ENCODE data around the gene MC2R.

The MC2R gene

DNA sequence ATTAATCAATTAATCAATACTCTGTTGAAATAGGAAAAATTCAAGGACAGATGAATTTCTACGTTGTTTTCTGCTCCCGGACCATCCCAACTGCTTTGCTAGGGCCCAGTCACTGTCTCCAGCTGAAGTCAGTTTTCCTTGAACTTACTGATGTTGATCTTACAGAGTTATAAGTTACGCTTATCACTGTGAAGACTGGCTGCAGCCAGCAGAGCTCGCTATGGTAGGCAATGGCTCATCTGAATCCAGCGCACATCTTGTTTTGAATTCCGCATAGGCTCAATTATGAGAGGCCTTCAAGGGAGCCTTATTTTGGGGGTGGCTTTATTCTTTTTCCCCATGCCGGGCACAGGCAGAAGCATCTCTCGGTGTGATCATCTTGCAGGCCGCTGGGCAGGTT is 2.7 kb downstream of the MC2R start:
- DNase-seq (ENCODE audit: low read depth in 1 of 2, low spot score in 1 of 2), result no peak
- Histone ChIP-seq H3K27me3 (ENCODE audit: insufficient read depth, poor library complexity, severe bottlenecking) (peaks cover 7% of the 10 kb centered on the region), H3K4me3 (replicated peaks; ENCODE audit: insufficient read depth, low read length) (no peak overlapping the region), H3K27ac (replicated peaks) (no peak overlapping the region)
- TF ChIP-seq, protein P1, sequence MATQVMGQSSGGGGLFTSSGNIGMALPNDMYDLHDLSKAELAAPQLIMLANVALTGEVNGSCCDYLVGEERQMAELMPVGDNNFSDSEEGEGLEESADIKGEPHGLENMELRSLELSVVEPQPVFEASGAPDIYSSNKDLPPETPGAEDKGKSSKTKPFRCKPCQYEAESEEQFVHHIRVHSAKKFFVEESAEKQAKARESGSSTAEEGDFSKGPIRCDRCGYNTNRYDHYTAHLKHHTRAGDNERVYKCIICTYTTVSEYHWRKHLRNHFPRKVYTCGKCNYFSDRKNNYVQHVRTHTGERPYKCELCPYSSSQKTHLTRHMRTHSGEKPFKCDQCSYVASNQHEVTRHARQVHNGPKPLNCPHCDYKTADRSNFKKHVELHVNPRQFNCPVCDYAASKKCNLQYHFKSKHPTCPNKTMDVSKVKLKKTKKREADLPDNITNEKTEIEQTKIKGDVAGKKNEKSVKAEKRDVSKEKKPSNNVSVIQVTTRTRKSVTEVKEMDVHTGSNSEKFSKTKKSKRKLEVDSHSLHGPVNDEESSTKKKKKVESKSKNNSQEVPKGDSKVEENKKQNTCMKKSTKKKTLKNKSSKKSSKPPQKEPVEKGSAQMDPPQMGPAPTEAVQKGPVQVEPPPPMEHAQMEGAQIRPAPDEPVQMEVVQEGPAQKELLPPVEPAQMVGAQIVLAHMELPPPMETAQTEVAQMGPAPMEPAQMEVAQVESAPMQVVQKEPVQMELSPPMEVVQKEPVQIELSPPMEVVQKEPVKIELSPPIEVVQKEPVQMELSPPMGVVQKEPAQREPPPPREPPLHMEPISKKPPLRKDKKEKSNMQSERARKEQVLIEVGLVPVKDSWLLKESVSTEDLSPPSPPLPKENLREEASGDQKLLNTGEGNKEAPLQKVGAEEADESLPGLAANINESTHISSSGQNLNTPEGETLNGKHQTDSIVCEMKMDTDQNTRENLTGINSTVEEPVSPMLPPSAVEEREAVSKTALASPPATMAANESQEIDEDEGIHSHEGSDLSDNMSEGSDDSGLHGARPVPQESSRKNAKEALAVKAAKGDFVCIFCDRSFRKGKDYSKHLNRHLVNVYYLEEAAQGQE (IDR thresholded peaks at IDR 0.05; ENCODE audit: insufficient replicate concordance, low read depth), result no peak
- TF ChIP-seq, protein P2, sequence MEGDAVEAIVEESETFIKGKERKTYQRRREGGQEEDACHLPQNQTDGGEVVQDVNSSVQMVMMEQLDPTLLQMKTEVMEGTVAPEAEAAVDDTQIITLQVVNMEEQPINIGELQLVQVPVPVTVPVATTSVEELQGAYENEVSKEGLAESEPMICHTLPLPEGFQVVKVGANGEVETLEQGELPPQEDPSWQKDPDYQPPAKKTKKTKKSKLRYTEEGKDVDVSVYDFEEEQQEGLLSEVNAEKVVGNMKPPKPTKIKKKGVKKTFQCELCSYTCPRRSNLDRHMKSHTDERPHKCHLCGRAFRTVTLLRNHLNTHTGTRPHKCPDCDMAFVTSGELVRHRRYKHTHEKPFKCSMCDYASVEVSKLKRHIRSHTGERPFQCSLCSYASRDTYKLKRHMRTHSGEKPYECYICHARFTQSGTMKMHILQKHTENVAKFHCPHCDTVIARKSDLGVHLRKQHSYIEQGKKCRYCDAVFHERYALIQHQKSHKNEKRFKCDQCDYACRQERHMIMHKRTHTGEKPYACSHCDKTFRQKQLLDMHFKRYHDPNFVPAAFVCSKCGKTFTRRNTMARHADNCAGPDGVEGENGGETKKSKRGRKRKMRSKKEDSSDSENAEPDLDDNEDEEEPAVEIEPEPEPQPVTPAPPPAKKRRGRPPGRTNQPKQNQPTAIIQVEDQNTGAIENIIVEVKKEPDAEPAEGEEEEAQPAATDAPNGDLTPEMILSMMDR (IDR thresholded peaks at IDR 0.05; ENCODE audit: insufficient read depth, low read length), result no peak
- TF ChIP-seq GABPA (IDR thresholded peaks at IDR 0.05; ENCODE audit: low read depth), result no peak
- TF ChIP-seq POLR2AphosphoS5 (IDR thresholded peaks at IDR 0.05; ENCODE audit: low read depth), result no peak
- no peak for TF ChIP-seq SPI1 (IDR thresholded peaks at IDR 0.05; ENCODE audit: borderline replicate concordance, low read depth)

DNA sequence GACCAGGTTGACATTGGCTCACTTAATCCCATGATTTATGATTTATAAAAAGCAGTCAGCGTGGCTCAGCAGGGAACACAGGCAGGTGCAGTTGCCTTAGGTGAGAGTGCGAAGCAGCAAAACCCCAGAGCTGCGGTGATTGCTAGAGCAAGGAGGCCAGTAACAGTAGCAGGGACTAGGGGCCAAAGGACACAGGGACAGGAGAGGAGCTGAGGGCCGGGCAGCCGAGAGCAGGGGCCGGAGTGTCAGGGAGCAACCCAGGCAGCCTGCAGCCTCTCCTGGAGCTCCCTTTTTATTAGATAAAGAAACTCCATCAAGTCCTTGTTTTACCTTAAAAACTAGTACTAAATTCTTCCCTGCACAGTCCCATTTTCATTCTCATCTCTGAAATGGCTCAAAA is 4.3 kb downstream of the MC2R start:
- no peak overlapping the region for H3K27ac ChIP-seq (replicated peaks)
- TF ChIP-seq GABPA (IDR thresholded peaks at IDR 0.05; ENCODE audit: low read depth), result no peak
- no peak for TF ChIP-seq POLR2AphosphoS5 (IDR thresholded peaks at IDR 0.05; ENCODE audit: low read depth)
- TF ChIP-seq, protein P1 (IDR thresholded peaks at IDR 0.05; ENCODE audit: insufficient replicate concordance, low read depth), result no peak
- TF ChIP-seq, protein P2 (IDR thresholded peaks at IDR 0.05; ENCODE audit: insufficient read depth, low read length), result no peak
- TF ChIP-seq SPI1 (IDR thresholded peaks at IDR 0.05; ENCODE audit: borderline replicate concordance, low read depth), result no peak
- peaks cover 13% of the 10 kb centered on the region for H3K27me3 ChIP-seq (ENCODE audit: insufficient read depth, poor library complexity, severe bottlenecking)
- DNase-seq (ENCODE audit: low read depth in 1 of 2, low spot score in 1 of 2), result no peak
- H3K4me3 ChIP-seq (replicated peaks; ENCODE audit: insufficient read depth, low read length), result no peak overlapping the region

DNA sequence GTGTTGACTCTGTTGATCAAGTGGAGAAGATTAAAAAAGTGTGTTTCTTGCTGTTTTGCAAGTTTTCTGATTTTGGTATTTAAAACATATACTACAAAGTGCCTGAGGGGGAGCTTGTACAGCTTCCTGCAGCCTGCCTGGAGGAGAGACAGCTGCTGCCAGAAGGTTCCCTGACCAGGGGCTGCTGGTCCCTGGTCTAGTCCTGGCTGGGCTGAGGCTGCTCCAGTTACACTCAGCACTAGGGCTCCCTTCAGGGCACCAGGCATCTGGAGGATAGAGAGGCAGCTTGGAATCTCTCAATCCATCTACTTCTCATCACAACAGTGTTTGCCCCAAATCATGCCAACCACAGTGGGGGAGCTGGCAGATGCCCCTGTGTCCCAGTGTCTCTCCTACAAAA is 4.8 kb downstream of the MC2R start:
- H3K4me3 ChIP-seq (replicated peaks; ENCODE audit: insufficient read depth, low read length), result no peak overlapping the region
- no peak for DNase-seq (ENCODE audit: low read depth in 1 of 2, low spot score in 1 of 2)
- TF ChIP-seq POLR2AphosphoS5 (IDR thresholded peaks at IDR 0.05; ENCODE audit: low read depth) (no peak), SPI1 (IDR thresholded peaks at IDR 0.05; ENCODE audit: borderline replicate concordance, low read depth) (no peak), GABPA (IDR thresholded peaks at IDR 0.05; ENCODE audit: low read depth) (no peak)
- TF ChIP-seq, protein P2 (IDR thresholded peaks at IDR 0.05; ENCODE audit: insufficient read depth, low read length), result no peak
- TF ChIP-seq, protein P1 (IDR thresholded peaks at IDR 0.05; ENCODE audit: insufficient replicate concordance, low read depth), result no peak
- peaks cover 13% of the 10 kb centered on the region for H3K27me3 ChIP-seq (ENCODE audit: insufficient read depth, poor library complexity, severe bottlenecking)
- H3K27ac ChIP-seq (replicated peaks), result no peak overlapping the region

Measured in HL-60 (cell line).